ENCODE measurements around the gene KIDINS220.

GRCh38 chr2:8756716-8757115, 80.7 kb downstream of the KIDINS220 start:
- TF ChIP-seq E2F4 (CRISPR knock-in tag; IDR thresholded peaks at IDR 0.05; ENCODE audit: low read depth) = no peak
- TF ChIP-seq, protein P1, sequence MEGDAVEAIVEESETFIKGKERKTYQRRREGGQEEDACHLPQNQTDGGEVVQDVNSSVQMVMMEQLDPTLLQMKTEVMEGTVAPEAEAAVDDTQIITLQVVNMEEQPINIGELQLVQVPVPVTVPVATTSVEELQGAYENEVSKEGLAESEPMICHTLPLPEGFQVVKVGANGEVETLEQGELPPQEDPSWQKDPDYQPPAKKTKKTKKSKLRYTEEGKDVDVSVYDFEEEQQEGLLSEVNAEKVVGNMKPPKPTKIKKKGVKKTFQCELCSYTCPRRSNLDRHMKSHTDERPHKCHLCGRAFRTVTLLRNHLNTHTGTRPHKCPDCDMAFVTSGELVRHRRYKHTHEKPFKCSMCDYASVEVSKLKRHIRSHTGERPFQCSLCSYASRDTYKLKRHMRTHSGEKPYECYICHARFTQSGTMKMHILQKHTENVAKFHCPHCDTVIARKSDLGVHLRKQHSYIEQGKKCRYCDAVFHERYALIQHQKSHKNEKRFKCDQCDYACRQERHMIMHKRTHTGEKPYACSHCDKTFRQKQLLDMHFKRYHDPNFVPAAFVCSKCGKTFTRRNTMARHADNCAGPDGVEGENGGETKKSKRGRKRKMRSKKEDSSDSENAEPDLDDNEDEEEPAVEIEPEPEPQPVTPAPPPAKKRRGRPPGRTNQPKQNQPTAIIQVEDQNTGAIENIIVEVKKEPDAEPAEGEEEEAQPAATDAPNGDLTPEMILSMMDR (IDR thresholded peaks at IDR 0.05 in 2 of 3, conservative IDR thresholded peaks at IDR 0.05 in 1 of 3; ENCODE audit: insufficient read depth in 2 of 3, low read depth in 1 of 3, low read length in 3 of 3) = no peak

Data from K562 (cell line).